ENCODE data around the gene EXOSC7. TPM values are rescaled to one million over a fixed set of nuclear protein-coding genes. Genes with fewer than 3 reads are reported as not detected.

The EXOSC7 gene
- total and polyA plus RNA-seq, 10 of the 15 experiments (the other 5 are each of a cell fraction or from before 2014, with no cell fraction given) = 58.0 to 193 (median 82.9) TPM

DNA sequence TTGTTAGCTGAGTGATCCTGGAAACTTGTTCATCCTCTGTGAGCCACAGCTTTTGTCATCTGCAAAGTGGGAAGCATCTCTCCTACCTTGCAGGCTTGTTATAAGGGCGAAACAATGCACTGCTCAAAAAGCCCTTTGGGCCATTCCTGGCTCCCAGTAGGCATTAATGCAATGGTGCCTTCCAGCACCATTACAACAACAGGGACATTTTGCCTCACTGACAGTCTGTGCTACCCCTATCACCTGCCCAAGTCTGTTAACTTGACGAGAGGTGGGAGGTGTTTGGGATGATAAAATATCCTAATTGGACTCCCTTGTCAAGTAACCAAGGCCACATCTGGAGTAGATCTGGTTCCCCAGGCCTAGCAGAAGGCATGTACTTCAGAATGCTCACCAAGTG lies 44.3 kb upstream of the EXOSC7 start:
- no peak overlapping the region for H3K4me3 ChIP-seq
- no peaks in the 10 kb centered on the region for H3K4me1 ChIP-seq (ENCODE audit: control insufficient read depth, insufficient read depth, low read length)
- H3K36me3 ChIP-seq (ENCODE audit: control insufficient read depth in 2 of 2, insufficient read depth in 2 of 2, low read length in 1 of 2) = peaks cover 3 to 21% of the 10 kb centered on the region in 2 experiments; a peak in 3 of 4 replicates
- H3K27me3 ChIP-seq (replicated peaks in 1 of 2; ENCODE audit: control insufficient read depth in 2 of 2, insufficient read depth in 2 of 2, low read length in 1 of 2) = no peaks in the 10 kb centered on the region
- no peak for FAIRE-seq
- in situ Hi-C loops (cut with MboI) (no loop called here), intact Hi-C loops (cut with micrococcal nuclease; ENCODE audit: unreplicated experiment) (no loop called here)
- ChIA-PET SMC1A (ENCODE audit: uncharacterized antibody, unreplicated experiment) (no interaction called here), CTCF (no interaction called here), POLR2A (no interaction called here), RAD21 (ENCODE audit: unreplicated experiment) (no interaction called here)
- no peak overlapping the region for H2AFZ ChIP-seq (ENCODE audit: control insufficient read depth, low read depth, low read length)
- H3K9ac ChIP-seq (ENCODE audit: control insufficient read depth, insufficient read depth, low read length) = no peak overlapping the region
- TF ChIP-seq TCF7 (IDR thresholded peaks at IDR 0.05; ENCODE audit: borderline replicate concordance) (no peak), KLF5 (IDR thresholded peaks at IDR 0.05; ENCODE audit: partially characterized antibody) (no peak), STAT1 (conservative IDR thresholded peaks at IDR 0.05) (no peak), KDM1A (IDR thresholded peaks at IDR 0.05; ENCODE audit: borderline replicate concordance) (no peak), IKZF2 (IDR thresholded peaks at IDR 0.05) (no peak), MAX (IDR thresholded peaks at IDR 0.05; ENCODE audit: low read depth, low read length) (no peak)
- no TSS peak for BruUV-seq (replicated peaks)
- H4K20me1 ChIP-seq (ENCODE audit: control insufficient read depth, insufficient read depth) = no peaks in the 10 kb centered on the region
- no peak overlapping the region for H3K4me2 ChIP-seq (ENCODE audit: control insufficient read depth, insufficient read depth)
- ATAC-seq = no peak
- no peak overlapping the region for H3K27ac ChIP-seq (ENCODE audit: control insufficient read depth, insufficient read depth)
- DNase-seq (ENCODE audit: low read depth, low spot score) = no peak
- WGBS (ENCODE audit: insufficient coverage, insufficient replicate concordance, low lambda C conversion rate, missing lambda C conversion rate) = 93% methylated on average over 2 of the region's 2 CpGs
- H3K79me2 ChIP-seq (ENCODE audit: control insufficient read depth, insufficient read depth, low read length) = no peaks in the 10 kb centered on the region
- no peaks in the 10 kb centered on the region for H3K9me3 ChIP-seq (replicated peaks; ENCODE audit: control insufficient read depth, insufficient read depth, low read length)

DNA sequence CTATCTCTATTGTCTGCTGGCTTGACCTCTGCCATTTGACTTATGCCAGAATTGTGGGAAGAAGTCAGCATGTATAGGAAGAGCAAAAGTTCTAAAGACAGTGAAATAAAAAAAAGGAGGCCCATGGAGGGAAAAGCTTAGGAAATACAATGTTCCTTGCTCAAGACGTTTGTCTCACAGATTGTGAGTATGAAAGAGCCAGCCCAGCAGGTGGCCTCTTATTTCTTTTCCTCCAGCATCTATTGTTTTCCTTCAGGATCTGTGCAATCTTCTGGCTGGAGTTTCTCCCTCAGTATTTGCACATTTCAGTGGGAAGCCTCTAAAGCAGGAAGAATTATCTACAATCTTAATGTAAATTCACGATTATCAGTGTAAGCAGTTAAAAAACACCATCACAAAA lies 43.8 kb upstream of the EXOSC7 start:
- H4K20me1 ChIP-seq (ENCODE audit: control insufficient read depth, insufficient read depth) = no peaks in the 10 kb centered on the region
- no peaks in the 10 kb centered on the region for H3K9me3 ChIP-seq (replicated peaks; ENCODE audit: control insufficient read depth, insufficient read depth, low read length)
- ATAC-seq = no peak
- no peak overlapping the region for H3K4me2 ChIP-seq (ENCODE audit: control insufficient read depth, insufficient read depth)
- ChIA-PET POLR2A (no interaction called here), SMC1A (ENCODE audit: uncharacterized antibody, unreplicated experiment) (no interaction called here), CTCF (no interaction called here), RAD21 (ENCODE audit: unreplicated experiment) (no interaction called here)
- no peak for DNase-seq (ENCODE audit: low read depth, low spot score)
- intact Hi-C loops (cut with micrococcal nuclease; ENCODE audit: unreplicated experiment) (no loop called here), in situ Hi-C loops (cut with MboI) (no loop called here)
- no peak overlapping the region for H3K27ac ChIP-seq (ENCODE audit: control insufficient read depth, insufficient read depth)
- FAIRE-seq = no peak
- H3K36me3 ChIP-seq (ENCODE audit: control insufficient read depth in 2 of 2, insufficient read depth in 2 of 2, low read length in 1 of 2) = peaks cover 3 to 20% of the 10 kb centered on the region in 2 experiments; a peak in 3 of 4 replicates
- 72% methylated on average over 2 of the region's 2 CpGs for WGBS (ENCODE audit: insufficient coverage, insufficient replicate concordance, low lambda C conversion rate, missing lambda C conversion rate)
- H3K4me1 ChIP-seq (ENCODE audit: control insufficient read depth, insufficient read depth, low read length) = no peaks in the 10 kb centered on the region
- BruUV-seq (replicated peaks) = no TSS peak
- no peak overlapping the region for H2AFZ ChIP-seq (ENCODE audit: control insufficient read depth, low read depth, low read length)
- no peaks in the 10 kb centered on the region for H3K27me3 ChIP-seq (replicated peaks in 1 of 2; ENCODE audit: control insufficient read depth in 2 of 2, insufficient read depth in 2 of 2, low read length in 1 of 2)
- no peak overlapping the region for H3K4me3 ChIP-seq
- no peak overlapping the region for H3K9ac ChIP-seq (ENCODE audit: control insufficient read depth, insufficient read depth, low read length)
- no peaks in the 10 kb centered on the region for H3K79me2 ChIP-seq (ENCODE audit: control insufficient read depth, insufficient read depth, low read length)
- TF ChIP-seq NRF1 (conservative IDR thresholded peaks at IDR 0.05; ENCODE audit: low read depth, low read length) (no peak), TARDBP (IDR thresholded peaks at IDR 0.05; ENCODE audit: borderline replicate concordance) (no peak), JUND (IDR thresholded peaks at IDR 0.05; ENCODE audit: low read depth, low read length) (no peak), SREBF2 (IDR thresholded peaks at IDR 0.05; ENCODE audit: low read length) (no peak), MYB (IDR thresholded peaks at IDR 0.05; ENCODE audit: borderline replicate concordance, low read depth, low read length) (no peak), ZZZ3 (IDR thresholded peaks at IDR 0.05; ENCODE audit: control insufficient read depth, insufficient read length, low read depth) (no peak), MTA2 (IDR thresholded peaks at IDR 0.05; ENCODE audit: low read depth) (no peak), SMAD5 (IDR thresholded peaks at IDR 0.05; ENCODE audit: low read depth) (no peak), CEBPB (IDR thresholded peaks at IDR 0.05; ENCODE audit: borderline replicate concordance in 1 of 2, low read depth in 2 of 2, low read length in 2 of 2) (no peak), CHD1 (IDR thresholded peaks at IDR 0.05; ENCODE audit: low read depth, low read length) (no peak), RFX5 (IDR thresholded peaks at IDR 0.05; ENCODE audit: low read depth, low read length) (no peak), TCF3 (IDR thresholded peaks at IDR 0.05; ENCODE audit: borderline replicate concordance, insufficient read depth, low read depth, low read length) (no peak), CBFB (IDR thresholded peaks at IDR 0.05; ENCODE audit: low read depth) (no peak), IKZF2 (IDR thresholded peaks at IDR 0.05) (no peak), MEF2B (IDR thresholded peaks at IDR 0.05; ENCODE audit: partially characterized antibody, poor library complexity, severe bottlenecking) (no peak), SMC3 (IDR thresholded peaks at IDR 0.05; ENCODE audit: borderline replicate concordance, low read length) (no peak), ZSCAN29 (IDR thresholded peaks at IDR 0.05) (no peak), ESRRA (IDR thresholded peaks at IDR 0.05; ENCODE audit: low read length) (no peak)

All from GM12878 (cell line).